SU-DHL-6 (cell line): Measurements from ENCODE around the gene SCGB1C2.

Experiments
- H2AFZ ChIP-seq: fragments of 200-600 bp; sonication (generic); 2 replicates; pipeline ENCODE4 v1.6.1; 2014; ENCODE audit warnings: low read depth, mild to moderate bottlenecking, moderate library complexity, mixed read lengths, antibody characterized with exemption, low read length; ENCODE audit not compliant: severe bottlenecking
- H3F3A ChIP-seq: fragments of 200-600 bp; shearing (Covaris generic); 2 replicates; pipeline ENCODE4 v1.6.0; 2016; ENCODE audit warnings: antibody characterized with exemption, mild to moderate bottlenecking; ENCODE audit not compliant: insufficient read depth
- H3K27ac ChIP-seq: fragments of 200-600 bp; sonication (generic); 2 replicates; pipeline ENCODE4 v1.5.1; 2016; ENCODE audit warnings: low read depth, mild to moderate bottlenecking, low read length, moderate library complexity, mixed read lengths
- H3K27me3 ChIP-seq: fragments of 200-600 bp; sonication (generic), shearing (Covaris generic); 2 replicates; pipeline ENCODE4 v1.6.0; 2014; ENCODE audit warnings: mild to moderate bottlenecking, low read length
- H3K36me3 ChIP-seq: fragments of 200-600 bp; sonication (generic); 2 replicates; pipeline ENCODE4 v1.6.1; 2014; ENCODE audit warnings: mild to moderate bottlenecking, low read length, mixed read lengths
- H3K4me2 ChIP-seq: fragments of 300-600, 200-600 bp; shearing (Covaris generic), sonication (generic); 2 replicates; pipeline ENCODE4 v1.6.0; 2014; ENCODE audit warnings: low read length, low read depth, mild to moderate bottlenecking; ENCODE audit not compliant: poor library complexity, severe bottlenecking
- H3K4me3 ChIP-seq: fragments of 200-600 bp; sonication (generic); 2 replicates; pipeline ENCODE4 v1.5.1; 2014; ENCODE audit warnings: antibody characterized with exemption, low read length, mild to moderate bottlenecking, mixed read lengths; ENCODE audit not compliant: insufficient read depth, poor library complexity, severe bottlenecking
- H3K79me2 ChIP-seq: fragments of 200-600 bp; sonication (generic); 2 replicates; pipeline ENCODE4 v1.6.1; 2014; ENCODE audit warnings: mild to moderate bottlenecking, low read length, moderate library complexity; ENCODE audit not compliant: insufficient read depth
- H3K9ac ChIP-seq: fragments of 200-600 bp; sonication (generic); 2 replicates; pipeline ENCODE4 v1.7.0; 2014; ENCODE audit warnings: mild to moderate bottlenecking, low read length
- H3K9me2 ChIP-seq: fragments of 200-600 bp; sonication (generic); replicated peaks from 2 replicates; pipeline ENCODE4 v1.6.1; 2014; ENCODE audit warnings: low read length; ENCODE audit not compliant: insufficient read depth
- H3K9me3 ChIP-seq: fragments of 200-600 bp; sonication (generic); 2 replicates; pipeline ENCODE4 v1.6.1; 2014; ENCODE audit warnings: low read length, mixed read lengths; ENCODE audit not compliant: insufficient read depth
- H4K20me1 ChIP-seq: fragments of 200-600 bp; sonication (generic); 2 replicates; pipeline ENCODE4 v1.6.1; 2014; ENCODE audit warnings: low read depth, mild to moderate bottlenecking, antibody characterized with exemption, low read length, moderate library complexity, mixed read lengths
- EZH2phosphoT487 ChIP-seq: fragments of 200-600 bp; sonication (generic), shearing (Covaris generic); conservative IDR thresholded peaks from 2 replicates; pipeline ENCODE4 v1.6.1; 2018; ENCODE audit warnings: mild to moderate bottlenecking, antibody characterized with exemption, low read length, moderate library complexity, mixed read lengths
- TF ChIP-seq, protein P1 (sequence below): fragments of 200-600 bp; sonication (generic); IDR thresholded peaks from one replicate; pipeline ENCODE4 v1.5.1; 2017; ENCODE audit warnings: antibody characterized with exemption, mild to moderate bottlenecking, low read length, moderate library complexity; ENCODE audit not compliant: insufficient read depth, poor library complexity, severe bottlenecking

SCGB1C2 gene

DNA sequence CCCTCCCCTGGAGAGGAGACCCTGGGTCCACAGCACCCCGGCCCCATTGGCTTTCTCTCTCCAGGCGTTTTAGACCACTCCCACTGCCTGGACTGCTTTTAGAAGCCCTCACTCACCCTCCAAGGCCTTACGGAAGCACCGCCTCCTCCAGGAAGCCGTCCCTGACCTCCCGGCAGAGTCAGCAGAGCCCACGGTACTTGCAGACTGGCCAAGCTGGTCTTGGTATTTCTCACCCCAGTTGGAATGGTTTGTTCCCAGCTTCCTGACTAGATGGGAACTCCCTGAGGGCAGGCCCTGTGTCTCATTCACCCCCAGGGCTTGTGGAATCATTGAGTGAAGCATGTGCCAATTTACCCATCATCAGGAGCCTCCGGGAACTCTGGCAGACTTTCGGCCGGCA is 9.2 kb downstream of the SCGB1C2 start:
- Histone ChIP-seq H3K9me3 (no peaks in the 10 kb centered on the region), H3K27me3 (no peaks in the 10 kb centered on the region), H3K27ac (no peak overlapping the region), H3K4me3 (no peak overlapping the region), H3F3A (no peaks in the 10 kb centered on the region), H3K9ac (no peak overlapping the region), H2AFZ (no peak overlapping the region), H3K4me2 (no peak overlapping the region), H4K20me1 (no peaks in the 10 kb centered on the region), H3K79me2 (no peaks in the 10 kb centered on the region), H3K36me3 (no peaks in the 10 kb centered on the region), H3K9me2 (no peaks in the 10 kb centered on the region)
- TF ChIP-seq, protein P1, sequence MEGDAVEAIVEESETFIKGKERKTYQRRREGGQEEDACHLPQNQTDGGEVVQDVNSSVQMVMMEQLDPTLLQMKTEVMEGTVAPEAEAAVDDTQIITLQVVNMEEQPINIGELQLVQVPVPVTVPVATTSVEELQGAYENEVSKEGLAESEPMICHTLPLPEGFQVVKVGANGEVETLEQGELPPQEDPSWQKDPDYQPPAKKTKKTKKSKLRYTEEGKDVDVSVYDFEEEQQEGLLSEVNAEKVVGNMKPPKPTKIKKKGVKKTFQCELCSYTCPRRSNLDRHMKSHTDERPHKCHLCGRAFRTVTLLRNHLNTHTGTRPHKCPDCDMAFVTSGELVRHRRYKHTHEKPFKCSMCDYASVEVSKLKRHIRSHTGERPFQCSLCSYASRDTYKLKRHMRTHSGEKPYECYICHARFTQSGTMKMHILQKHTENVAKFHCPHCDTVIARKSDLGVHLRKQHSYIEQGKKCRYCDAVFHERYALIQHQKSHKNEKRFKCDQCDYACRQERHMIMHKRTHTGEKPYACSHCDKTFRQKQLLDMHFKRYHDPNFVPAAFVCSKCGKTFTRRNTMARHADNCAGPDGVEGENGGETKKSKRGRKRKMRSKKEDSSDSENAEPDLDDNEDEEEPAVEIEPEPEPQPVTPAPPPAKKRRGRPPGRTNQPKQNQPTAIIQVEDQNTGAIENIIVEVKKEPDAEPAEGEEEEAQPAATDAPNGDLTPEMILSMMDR, result no peak
- TF ChIP-seq EZH2phosphoT487, result no peak

DNA sequence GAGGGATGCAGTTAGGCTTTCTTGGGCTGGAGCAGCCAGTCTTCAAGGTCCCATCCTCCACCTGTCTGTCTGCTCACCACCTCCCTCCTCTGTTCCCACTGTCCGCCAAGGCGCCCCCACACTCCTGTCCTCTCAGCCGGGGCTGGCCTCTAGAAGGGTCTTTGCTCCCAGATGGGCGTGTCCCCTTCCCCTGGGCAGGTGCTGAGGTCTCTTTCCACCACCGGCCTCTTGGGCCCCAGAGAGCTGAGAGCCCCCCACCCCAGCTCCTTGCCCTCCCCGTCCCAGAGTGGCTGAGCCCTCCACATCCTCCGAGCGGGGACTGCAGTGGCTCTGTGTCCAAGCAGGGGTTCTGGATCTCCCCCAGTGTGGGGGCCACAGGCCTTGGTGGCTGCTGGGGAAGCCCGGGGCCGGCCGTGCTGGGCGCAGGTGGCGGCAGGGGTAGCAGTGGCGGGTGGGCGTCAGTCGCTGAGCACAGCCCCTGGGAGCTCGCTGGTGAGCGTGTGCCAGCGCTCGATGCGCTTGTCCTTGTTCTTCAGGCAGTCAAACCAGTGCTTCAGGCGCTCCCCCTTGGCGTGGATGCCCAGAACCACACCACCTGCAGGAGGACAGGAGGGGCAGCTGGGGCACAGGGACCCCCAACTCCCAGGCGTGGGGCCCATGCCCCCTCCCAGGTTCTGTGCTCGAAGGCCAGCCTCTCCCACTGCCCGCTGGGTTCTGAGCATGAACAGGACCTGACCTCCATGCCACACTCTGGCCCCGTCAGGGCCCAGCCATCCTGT is 9.8 kb downstream of the SCGB1C2 start:
- Histone ChIP-seq H3K27ac (no peak overlapping the region), H3K79me2 (no peaks in the 10 kb centered on the region), H4K20me1 (no peaks in the 10 kb centered on the region), H3K4me2 (no peak overlapping the region), H3K9ac (no peak overlapping the region), H2AFZ (no peak overlapping the region), H3K27me3 (no peaks in the 10 kb centered on the region), H3K36me3 (no peaks in the 10 kb centered on the region), H3K4me3 (no peak overlapping the region), H3K9me2 (no peaks in the 10 kb centered on the region), H3K9me3 (no peaks in the 10 kb centered on the region), H3F3A (no peaks in the 10 kb centered on the region)
- TF ChIP-seq, protein P1, result no peak
- no peak for TF ChIP-seq EZH2phosphoT487

DNA sequence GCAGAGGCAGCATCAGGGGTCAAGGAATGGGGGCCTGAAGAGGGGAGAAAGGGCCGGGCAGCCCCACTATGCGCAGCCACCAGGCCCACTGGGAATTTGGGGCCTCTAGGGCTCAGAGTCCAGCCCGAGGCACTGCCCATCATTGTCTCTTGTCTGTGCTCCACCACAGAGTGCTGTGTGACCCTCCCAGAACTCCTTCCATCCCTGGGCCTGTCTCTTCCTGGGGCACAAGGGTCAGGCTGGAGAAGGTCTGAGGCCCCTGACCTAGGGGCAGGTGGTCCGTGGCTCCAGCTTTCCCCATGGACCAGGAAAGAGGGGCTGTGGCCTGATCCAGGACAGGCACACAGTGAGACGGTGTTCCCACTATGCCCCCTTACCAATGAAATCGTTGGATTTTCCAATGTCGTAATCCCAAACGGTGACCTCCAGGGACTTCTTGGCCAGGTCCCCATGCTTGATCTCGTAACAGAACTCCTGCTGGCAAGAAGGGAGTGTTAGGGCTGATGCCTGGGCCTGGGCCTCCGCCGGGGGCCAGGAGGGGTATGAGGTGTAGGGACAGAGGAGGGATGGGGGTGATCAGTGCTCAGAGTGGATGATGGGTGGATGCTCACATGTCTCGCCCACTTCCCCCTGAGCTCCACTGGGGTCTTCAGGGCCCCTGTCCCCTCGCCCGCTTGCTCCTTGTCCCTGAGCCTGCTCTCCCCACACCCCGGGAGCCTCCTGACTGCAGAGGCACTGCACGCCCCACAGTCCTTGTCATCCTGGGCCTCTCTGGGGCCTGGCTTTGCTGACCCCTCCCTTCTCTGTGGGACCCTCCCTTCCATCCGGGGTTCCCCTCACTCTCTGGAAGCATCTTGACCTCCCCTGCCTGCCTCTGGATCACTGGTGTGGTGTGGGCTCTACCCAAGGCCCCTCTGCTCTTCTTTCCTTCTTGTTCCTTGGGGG is 10.7 kb downstream of the SCGB1C2 start:
- Histone ChIP-seq H3F3A (no peaks in the 10 kb centered on the region), H3K27me3 (no peaks in the 10 kb centered on the region), H2AFZ (no peak overlapping the region), H3K9ac (no peak overlapping the region), H3K36me3 (no peaks in the 10 kb centered on the region), H4K20me1 (no peaks in the 10 kb centered on the region), H3K9me2 (no peaks in the 10 kb centered on the region), H3K9me3 (no peaks in the 10 kb centered on the region), H3K4me3 (no peak overlapping the region), H3K79me2 (no peaks in the 10 kb centered on the region), H3K4me2 (no peak overlapping the region), H3K27ac (no peak overlapping the region)
- TF ChIP-seq, protein P1, result no peak
- TF ChIP-seq EZH2phosphoT487, result no peak
